Stimulated activated CD4-positive, alpha-beta T cell treated with anti-CD3 and anti-CD28 coated beads, Interleukin-12 subunit alpha, Interleukin-12 subunit beta, amount 100 ng/mL, for 48 hours (primary cell): ENCODE data around the gene PEX11G.
A peak's percentile ranks its signal among the peaks of the same experiment; 100 is the strongest.
"Not testable (repeated sequence)": the region's sequence is repeated elsewhere in the genome, so short reads cannot be mapped to it uniquely, and the experiment has no call there.

Experiments
- DNase-seq, 3 donors: peaks; one replicate each; pipeline ENCODE4 v3.0.0-alpha.2; 2020; ENCODE audit warnings: low read depth in 2 of 3, low spot score in 1 of 3

The PEX11G gene

DNA sequence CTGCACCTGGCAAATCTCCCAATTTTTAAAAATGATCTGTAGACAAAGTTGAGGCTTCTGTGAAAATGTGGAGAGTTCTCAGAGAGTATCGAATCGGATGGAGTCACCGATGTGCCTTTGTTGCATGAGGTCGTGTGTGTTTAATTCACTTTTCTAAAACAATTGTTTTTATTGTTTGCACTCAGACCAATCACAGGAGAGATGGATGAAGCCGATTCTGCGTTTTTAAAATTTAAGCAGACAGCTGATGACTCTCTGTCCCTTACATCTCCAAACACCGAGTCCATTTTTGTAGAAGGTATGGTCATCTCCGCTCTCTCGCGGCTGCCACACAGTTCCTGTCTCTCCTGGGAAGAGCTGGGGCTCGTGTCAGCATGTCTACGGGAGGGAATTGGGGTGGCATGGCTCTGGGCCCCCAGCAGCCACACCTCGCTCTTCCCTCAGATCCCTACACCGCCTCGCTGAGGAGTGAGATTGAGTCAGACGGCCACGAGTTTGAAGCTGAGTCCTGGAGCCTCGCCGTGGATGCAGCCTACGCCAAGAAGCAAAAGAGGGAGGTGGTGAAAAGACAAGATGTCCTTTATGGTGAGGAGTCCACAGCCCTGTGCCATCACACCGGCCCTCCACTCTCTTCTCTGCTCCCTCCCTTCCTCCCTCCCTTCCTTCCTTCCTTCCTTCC lies 47.2 kb downstream of the PEX11G start:
- DNase-seq, result no peak

DNA sequence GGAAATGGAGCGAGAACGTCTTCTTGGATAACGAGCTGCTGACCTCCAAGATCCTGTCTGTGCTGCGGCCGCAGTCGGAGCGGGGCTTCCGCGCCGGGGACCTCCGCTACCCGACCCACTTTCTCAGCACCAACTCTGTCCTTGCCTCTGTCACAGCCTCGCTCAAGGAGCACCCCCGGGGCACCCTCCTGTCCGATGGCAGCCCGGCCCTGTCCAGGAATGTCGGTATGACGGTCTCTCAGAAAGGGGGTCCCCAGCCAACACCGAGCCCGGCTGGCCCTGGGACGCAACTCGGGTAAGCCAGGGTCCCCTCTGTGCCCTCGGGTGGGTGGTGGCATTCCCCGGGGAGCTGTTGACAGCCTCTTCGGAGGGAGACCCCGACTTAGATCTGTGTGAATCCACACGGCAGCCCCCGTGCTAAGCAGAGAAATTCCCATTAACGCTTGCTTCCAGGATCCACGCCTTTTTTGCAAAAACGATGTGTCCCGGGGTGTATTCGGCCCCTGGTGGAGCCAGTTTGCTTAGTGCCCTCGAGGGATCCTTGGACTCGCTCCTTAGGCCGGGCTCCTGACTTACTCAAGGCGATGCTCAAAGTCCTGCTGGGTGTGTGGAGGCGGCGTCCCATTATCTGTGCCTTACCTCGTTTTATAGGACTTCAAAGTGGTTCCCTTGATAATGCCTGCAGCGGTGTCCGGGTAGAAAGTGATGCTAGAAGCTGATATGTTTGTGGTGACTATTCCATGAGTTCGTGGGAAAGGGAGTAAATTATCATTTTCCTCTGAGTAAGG lies 48.5 kb downstream of the PEX11G start:
- no peak for DNase-seq

DNA sequence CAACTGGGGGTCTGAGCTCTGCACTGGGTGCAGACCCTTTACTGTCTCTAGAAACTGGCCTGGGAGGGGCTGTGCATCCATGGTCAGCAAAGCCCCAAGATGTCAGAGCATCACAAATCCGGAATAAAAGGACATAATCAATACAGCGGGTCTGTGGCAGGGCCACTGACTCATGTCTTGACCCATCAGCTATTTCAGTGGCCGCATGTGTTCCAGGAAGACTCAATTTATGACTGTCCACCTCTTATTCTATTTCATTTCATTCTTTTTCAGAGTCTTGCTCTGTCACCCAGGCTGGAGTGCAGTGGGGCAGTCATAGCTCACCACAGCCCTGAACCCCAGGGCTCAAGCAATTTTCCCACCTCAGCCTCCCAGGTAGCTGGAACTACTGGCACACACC lies 53.2 kb downstream of the PEX11G start:
- no peak for DNase-seq

DNA sequence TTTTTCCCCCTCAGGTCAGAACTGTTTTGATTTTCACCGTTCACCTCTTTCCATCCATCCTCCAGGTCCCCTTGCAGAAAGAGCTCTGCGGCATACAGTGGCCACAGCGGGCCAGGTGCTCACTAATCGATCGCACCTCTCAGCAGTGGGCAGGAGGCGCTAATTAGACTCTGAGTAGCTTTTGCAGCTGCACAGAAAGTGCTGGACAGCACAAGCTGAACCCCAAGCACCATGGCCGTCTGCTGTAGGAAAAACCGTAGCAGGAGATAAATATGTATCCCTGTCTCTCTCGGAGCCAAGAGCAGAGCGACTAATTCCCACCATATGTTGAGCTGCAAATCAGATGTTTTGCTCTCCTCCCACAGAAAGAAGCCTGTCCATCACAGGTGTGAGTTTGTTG lies 54.4 kb downstream of the PEX11G start:
- DNase-seq, result no peak

DNA sequence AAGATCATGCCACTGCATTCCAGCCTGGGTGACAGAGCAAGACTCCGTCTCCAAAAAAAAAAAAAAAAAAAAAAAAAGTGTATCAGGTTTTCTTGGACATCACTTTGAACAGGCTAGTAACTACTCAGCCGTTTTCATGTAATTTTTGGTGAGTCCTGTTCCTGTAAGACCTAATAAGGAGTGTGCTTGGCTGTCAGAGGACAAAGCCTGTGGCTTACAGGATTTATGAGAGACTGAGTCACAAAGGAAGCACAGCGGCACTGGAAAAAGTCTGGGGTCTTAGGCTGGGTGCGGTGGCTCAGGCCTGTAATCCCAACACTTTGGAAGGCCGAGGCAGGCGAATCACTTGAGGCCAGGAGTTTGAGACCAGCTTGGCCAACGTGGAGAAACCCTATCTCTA lies 55.4 kb downstream of the PEX11G start:
- not testable (repeated sequence) for DNase-seq

DNA sequence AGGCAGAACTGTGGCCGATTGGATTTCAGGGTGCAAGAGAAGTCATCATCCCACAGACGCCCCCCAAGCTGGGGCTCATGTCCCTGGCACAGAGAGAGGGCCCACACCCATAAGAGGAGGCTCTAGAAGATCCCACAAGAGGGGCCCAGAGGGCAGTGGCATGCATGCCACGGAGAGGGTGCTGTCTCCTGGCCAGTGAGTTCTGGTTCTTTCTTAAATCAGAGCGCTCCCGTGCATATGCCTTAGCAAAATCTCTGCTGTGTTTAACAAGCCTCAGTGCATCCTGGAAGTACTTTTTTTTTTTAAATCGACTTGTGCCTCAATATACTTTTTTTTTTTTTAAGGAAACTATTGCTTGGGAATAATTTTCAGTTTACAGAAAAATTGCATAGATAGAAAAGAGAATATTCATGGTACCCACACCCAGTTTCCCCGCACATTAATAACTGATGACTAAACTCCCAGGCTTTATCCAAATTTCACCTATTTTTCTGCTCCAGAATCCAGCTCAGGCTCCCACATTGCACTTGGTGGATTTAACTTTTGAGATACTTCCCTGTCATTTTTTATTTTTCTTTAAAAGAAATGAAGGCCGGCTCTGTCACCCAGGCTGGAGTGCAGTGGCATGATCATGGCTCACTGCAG lies 59.1 kb downstream of the PEX11G start:
- no peak for DNase-seq

DNA sequence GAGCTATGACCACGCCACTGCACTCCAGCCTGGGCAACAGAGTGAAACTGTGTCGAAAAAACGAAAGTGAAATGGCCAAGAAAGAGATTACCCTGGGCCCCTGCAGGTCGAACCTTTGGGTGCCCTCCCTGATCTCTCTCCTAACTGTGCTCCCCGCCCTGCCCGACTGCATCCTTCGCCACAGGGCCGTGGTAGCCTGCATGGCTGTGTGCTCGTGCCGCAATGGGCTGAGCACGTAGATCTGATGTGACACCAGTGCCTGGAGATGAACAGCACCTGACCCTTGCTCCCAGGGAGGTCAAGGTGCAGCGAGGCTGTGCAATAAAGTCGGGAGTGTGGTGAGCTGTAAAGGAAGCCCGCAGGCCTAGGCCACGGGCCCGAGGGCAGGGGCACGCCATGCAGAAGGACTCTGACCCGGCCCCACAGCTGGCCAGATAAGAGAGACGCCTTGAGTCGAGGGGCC lies 60.2 kb downstream of the PEX11G start:
- DNase-seq, result no peak

DNA sequence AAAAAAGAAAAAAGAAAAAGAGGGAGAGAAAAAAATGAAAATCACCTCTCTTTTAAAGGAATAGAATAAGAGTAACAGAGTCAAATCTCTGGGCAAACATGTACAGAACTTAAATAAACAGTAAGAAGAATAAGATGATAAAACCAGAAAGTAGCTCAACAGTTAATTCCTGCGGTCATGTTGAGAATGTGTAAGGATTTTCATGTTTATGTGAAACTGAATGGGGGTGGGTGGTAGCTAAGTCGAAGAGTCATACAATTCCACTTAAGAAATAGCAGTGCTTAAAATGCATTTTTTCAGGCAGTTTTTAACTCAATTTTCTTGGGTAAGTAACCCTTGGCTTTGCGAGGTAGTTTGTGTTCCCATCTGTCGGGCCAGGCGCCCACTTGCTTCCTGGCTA lies 60.9 kb downstream of the PEX11G start:
- no peak for DNase-seq

DNA sequence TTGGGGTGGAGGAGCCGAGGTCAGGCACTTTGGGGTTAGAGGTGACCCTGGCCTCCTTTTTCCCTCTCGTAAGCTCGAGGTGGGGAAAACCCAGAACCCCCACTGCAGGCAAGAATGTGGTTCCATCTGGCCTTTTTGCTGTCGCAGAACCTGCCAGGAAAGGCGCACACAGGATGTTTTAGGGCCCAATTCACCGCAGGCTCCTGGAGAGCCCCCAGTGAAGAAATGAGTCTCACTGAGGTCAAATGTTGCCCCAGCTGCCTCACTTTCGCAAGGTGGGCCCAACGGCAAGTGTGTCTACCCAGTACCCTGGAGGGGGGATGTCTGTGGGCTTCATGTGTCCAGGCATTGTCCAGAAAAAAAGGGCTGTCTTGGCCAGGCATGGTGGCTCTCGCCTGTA lies 61.8 kb downstream of the PEX11G start:
- peak in 1 of 3 donors; percentile 15 for DNase-seq
